Uterus (tissue), 4 donors: Measurements from ENCODE around the gene KMT2C. TPM values are rescaled to one million over a fixed set of nuclear protein-coding genes. Genes with fewer than 3 reads are reported as not detected.

ENCODE experiments used
- DNase-seq, 2 donors: peaks; one replicate each; pipeline ENCODE4 v3.0.0-alpha.2; 2019 to 2020
- H3K27ac ChIP-seq, 2 donors: fragments of 200-600 bp; sonication (generic); 1 replicate in 1 of 2; 2 replicates in 1 of 2; pipeline ENCODE4 v1.5.1; 2016 to 2018
- H3K27me3 ChIP-seq, 2 donors: fragments of 200-600 bp; sonication (generic); one replicate each; pipeline ENCODE4 v1.5.1; 2018 to 2019; ENCODE audit warnings: control low read depth in 1 of 2
- H3K36me3 ChIP-seq, 2 donors: fragments of 200-600 bp; sonication (generic); one replicate each; pipeline ENCODE4 v1.5.1; 2019; ENCODE audit warnings: control low read depth in 1 of 2
- H3K4me1 ChIP-seq, 2 donors: fragments of 200-600 bp; sonication (generic); one replicate each; pipeline ENCODE4 v1.5.1; 2018 to 2019; ENCODE audit warnings: control low read depth in 1 of 2
- H3K4me3 ChIP-seq, 2 donors: fragments of 200-600 bp; sonication (generic); 1 replicate in 1 of 2; 2 replicates in 1 of 2; pipeline ENCODE4 v1.5.1; 2018 to 2019; ENCODE audit warnings: mild to moderate bottlenecking in 1 of 2
- H3K9me3 ChIP-seq, 2 donors: fragments of 200-600 bp; sonication (generic); one replicate each; pipeline ENCODE4 v1.5.1; 2019; ENCODE audit warnings: control low read depth in 1 of 2
- CTCF ChIP-seq, 4 experiments: fragments of 200-600 bp in 2 of 4; fragments of 450-650 bp in 2 of 4; sonication (generic) in 2 of 4; IDR thresholded peaks; one replicate each; pipeline ENCODE4 v1.5.1; 2016 to 2019; ENCODE audit warnings: antibody characterized with exemption in 4 of 4, mild to moderate bottlenecking in 2 of 4, moderate library complexity in 1 of 4
- POLR2A ChIP-seq, 2 donors: fragments of 450-650 bp; IDR thresholded peaks; one replicate each; pipeline ENCODE4 v1.6.1; 2016; ENCODE audit warnings: antibody characterized with exemption in 2 of 2, mild to moderate bottlenecking in 1 of 2, moderate library complexity in 1 of 2
- intact Hi-C: fragments of 100-400 bp; cut with DNase I; formaldehyde crosslinking; loops from one replicate; pipeline ENCODE4 v1.15.1; 2023; ENCODE audit warnings: low total_unique reads
- total RNA-seq, 4 donors: library from RNA; depleted of rRNA in 3 of 4; stranded (reverse); fragments of >200 nt in 3 of 4; gene quantifications; one replicate each; pipeline versions ENCODE4 v1.1.0 to v1.2.4, GENCODE V29; 2014 to 2023
- donor health status: DM: yes; HTN: yes; CAD: no.

KMT2C gene
- total RNA-seq, 4 donors from 2014 or later, result 30.5 to 177 (median 90.0) TPM

GRCh38 chr7:152178405-152179058, 257.3 kb downstream of the KMT2C start:
- intact Hi-C loops, result no loop called here
- Histone ChIP-seq H3K9me3 (no peaks in the 10 kb centered on the region), H3K4me3 (no peak overlapping the region), H3K4me1 (no peaks in the 10 kb centered on the region), H3K36me3 (no peaks in the 10 kb centered on the region), H3K27ac (no peak overlapping the region), H3K27me3 (no peaks in the 10 kb centered on the region)
- DNase-seq, result no peak
- TF ChIP-seq POLR2A (IDR thresholded peaks at IDR 0.05) (no peak), CTCF (IDR thresholded peaks at IDR 0.05) (no peak)

GRCh38 chr7:152177681-152178404, 258.0 kb downstream of the KMT2C start:
- intact Hi-C loops, result no loop called here
- DNase-seq, result no peak
- H3K4me3 ChIP-seq, result no peak overlapping the region

GRCh38 chr7:152176797-152177196, 259.0 kb downstream of the KMT2C start:
- Histone ChIP-seq H3K27me3 (no peaks in the 10 kb centered on the region), H3K9me3 (no peaks in the 10 kb centered on the region), H3K36me3 (no peaks in the 10 kb centered on the region), H3K4me3 (no peak overlapping the region), H3K4me1 (no peaks in the 10 kb centered on the region), H3K27ac (no peak overlapping the region)
- DNase-seq, result no peak
- TF ChIP-seq POLR2A (IDR thresholded peaks at IDR 0.05), result no peak
- TF ChIP-seq CTCF (IDR thresholded peaks at IDR 0.05), result no peak
- intact Hi-C loops, result no loop called here

More at GRCh38 chr7:152177681-152178404, 258.0 kb downstream of the KMT2C start:
- Histone ChIP-seq H3K27me3 (no peaks in the 10 kb centered on the region), H3K9me3 (no peaks in the 10 kb centered on the region), H3K4me1 (no peaks in the 10 kb centered on the region), H3K36me3 (no peaks in the 10 kb centered on the region), H3K27ac (no peak overlapping the region)
- TF ChIP-seq POLR2A (IDR thresholded peaks at IDR 0.05) (no peak), CTCF (IDR thresholded peaks at IDR 0.05) (no peak)

GRCh38 chr7:152173372-152174070, 262.3 kb downstream of the KMT2C start:
- H3K36me3 ChIP-seq, result no peaks in the 10 kb centered on the region
- intact Hi-C loops, result no loop called here

More at GRCh38 chr7:152173372-152174070, 262.3 kb downstream of the KMT2C start:
- TF ChIP-seq POLR2A (IDR thresholded peaks at IDR 0.05) (no peak), CTCF (IDR thresholded peaks at IDR 0.05) (no peak)
- no peak for DNase-seq
- Histone ChIP-seq H3K4me1 (no peaks in the 10 kb centered on the region), H3K27me3 (no peaks in the 10 kb centered on the region), H3K9me3 (no peaks in the 10 kb centered on the region), H3K4me3 (no peak overlapping the region), H3K27ac (no peak overlapping the region)
